ENCODE measurements around the gene HOXA5. TPM values are rescaled to one million over a fixed set of nuclear protein-coding genes. Genes with fewer than 3 reads are reported as not detected.

Gene HOXA5
- total and polyA plus RNA-seq, 10 of the 15 experiments (the other 5 are each of a cell fraction or from before 2014, with no cell fraction given) = 0.05 to 0.13 TPM; not detected in 8

GRCh38 chr7:27191833-27192545, 48.5 kb upstream of the HOXA5 start:
- no peak overlapping the region for H3K4me3 ChIP-seq
- H2AFZ ChIP-seq (ENCODE audit: control insufficient read depth, low read depth, low read length) = no peak overlapping the region
- CTCF ChIA-PET = interaction anchor here (1.5 kb wide), 1 partner anchor 870 kb away, joined by 3 read pairs; no protein-coding TSS in a partner anchor
- in situ Hi-C loops (cut with MboI) (no loop called here), intact Hi-C loops (cut with micrococcal nuclease; ENCODE audit: unreplicated experiment) (no loop called here)
- ATAC-seq (no peak), FAIRE-seq (no peak), DNase-seq (ENCODE audit: low read depth, low spot score) (no peak)
- RAD21 ChIA-PET (ENCODE audit: unreplicated experiment) = no interaction called here
- no peak overlapping the region for H3K4me2 ChIP-seq (ENCODE audit: control insufficient read depth, insufficient read depth)
- H3K36me3 ChIP-seq (ENCODE audit: control insufficient read depth in 2 of 2, insufficient read depth in 2 of 2, low read length in 1 of 2) = no peaks in the 10 kb centered on the region
- H3K9me3 ChIP-seq (replicated peaks; ENCODE audit: control insufficient read depth, insufficient read depth, low read length) = no peaks in the 10 kb centered on the region; the same call in 2 of the 3 replicates
- H4K20me1 ChIP-seq (ENCODE audit: control insufficient read depth, insufficient read depth) = 0 out of 2 replicates have a peak, but pooled peaks cover 3% of the 10 kb centered on the region
- no TSS peak for BruUV-seq (replicated peaks)
- POLR2A ChIA-PET = no interaction called here
- SMC1A ChIA-PET (ENCODE audit: uncharacterized antibody, unreplicated experiment) = no interaction called here
- H3K79me2 ChIP-seq (ENCODE audit: control insufficient read depth, insufficient read depth, low read length) = no peaks in the 10 kb centered on the region
- H3K27me3 ChIP-seq (replicated peaks in 1 of 2; ENCODE audit: control insufficient read depth in 2 of 2, insufficient read depth in 2 of 2, low read length in 1 of 2) = peaks cover 32 to 36% of the 10 kb centered on the region in 2 experiments
- TF ChIP-seq ZNF687 (IDR thresholded peaks at IDR 0.05) (no peak), SKIL (IDR thresholded peaks at IDR 0.05; ENCODE audit: low read depth, poor library complexity, severe bottlenecking) (no peak), ZSCAN29 (IDR thresholded peaks at IDR 0.05) (no peak), RCOR1 (conservative IDR thresholded peaks at IDR 0.05; ENCODE audit: low read depth, low read length) (no peak), ZNF622 (IDR thresholded peaks at IDR 0.05) (no peak), PML (IDR thresholded peaks at IDR 0.05; ENCODE audit: low read length) (no peak), IKZF2 (IDR thresholded peaks at IDR 0.05) (no peak)
- H3K27ac ChIP-seq (ENCODE audit: control insufficient read depth, insufficient read depth) = no peak overlapping the region
- H3K4me1 ChIP-seq (ENCODE audit: control insufficient read depth, insufficient read depth, low read length) = no peaks in the 10 kb centered on the region
- H3K9ac ChIP-seq (ENCODE audit: control insufficient read depth, insufficient read depth, low read length) = no peak overlapping the region
- WGBS (ENCODE audit: insufficient coverage, insufficient replicate concordance, low lambda C conversion rate, missing lambda C conversion rate) = 32% methylated on average over 42 of the region's 42 CpGs
